GM21367 (cell line): Measurements from ENCODE around the gene BOLA1.
A peak's percentile ranks its signal among the peaks of the same experiment; 100 is the strongest.
"Not testable (repeated sequence)": the region's sequence is repeated elsewhere in the genome, so short reads cannot be mapped to it uniquely, and the experiment has no call there.

ENCODE experiments used
- ATAC-seq: cut with Tn5 transposase; IDR thresholded peaks from one replicate; pipeline ENCODE4 v1.9.1; 2021; ENCODE audit not compliant: unreplicated experiment

BOLA1 gene

GRCh38 chr1:149886396-149887195 is 12.8 kb upstream of the BOLA1 start:
- peak; percentile 57 for ATAC-seq

GRCh38 chr1:149887196-149887455 is 12.2 kb upstream of the BOLA1 start:
- not testable (repeated sequence) for ATAC-seq

- ATAC-seq: peak; percentile 39
Observed at GRCh38 chr1:149887456-149888246, 11.7 kb upstream of the BOLA1 start.

GRCh38 chr1:149888247-149888998 is 10.9 kb upstream of the BOLA1 start:
- no peak for ATAC-seq

GRCh38 chr1:149888999-149889289 is 10.4 kb upstream of the BOLA1 start:
- no peak for ATAC-seq

GRCh38 chr1:149896575-149896974 is 2.8 kb upstream of the BOLA1 start:
- no peak for ATAC-seq

- no peak for ATAC-seq
Observed at GRCh38 chr1:149903836-149904491, 4.6 kb downstream of the BOLA1 start.

- no peak for ATAC-seq
Observed at GRCh38 chr1:149906570-149907075, 7.3 kb downstream of the BOLA1 start.

- no peak for ATAC-seq
Observed at GRCh38 chr1:149914545-149914944, 15.2 kb downstream of the BOLA1 start.

GRCh38 chr1:149915429-149916192 is 16.2 kb downstream of the BOLA1 start:
- no peak for ATAC-seq

GRCh38 chr1:149916193-149916897 is 17.0 kb downstream of the BOLA1 start:
- ATAC-seq: no peak

GRCh38 chr1:149916898-149917252 is 17.5 kb downstream of the BOLA1 start:
- no peak for ATAC-seq

- ATAC-seq: no peak
Observed at GRCh38 chr1:149917571-149918144, 18.3 kb downstream of the BOLA1 start, which contains the start of gene SV2A. SV2A (minus strand) TSS chr1:149917844; CDS start chr1:149913840, 4,004 bp downstream.

GRCh38 chr1:149923626-149924025 is 24.3 kb downstream of the BOLA1 start:
- ATAC-seq: no peak

GRCh38 chr1:149925345-149925744 is 26.0 kb downstream of the BOLA1 start:
- ATAC-seq: no peak

- ATAC-seq: no peak
Observed at GRCh38 chr1:149925751-149926150, 26.4 kb downstream of the BOLA1 start.

GRCh38 chr1:149926296-149926695 is 26.9 kb downstream of the BOLA1 start:
- no peak for ATAC-seq

GRCh38 chr1:149927056-149927562 is 27.7 kb downstream of the BOLA1 start:
- ATAC-seq: no peak
